Activated naive CD4-positive, alpha-beta T cell treated with anti-CD3 and anti-CD28 coated beads, Interleukin-2, amount 50 U/mL, for 72 hours (primary cell): ENCODE results near the gene CACNA1G. TPM values are rescaled to one million over a fixed set of nuclear protein-coding genes. Genes with fewer than 3 reads are reported as not detected.

Experiments used
- ATAC-seq, 2 donors: fragments of 150-1000 bp; cut with Tn5 transposase; 2 replicates each; pipeline ENCODE4 v1.10.0; 2021; ENCODE audit warnings: mild to moderate bottlenecking in 2 of 2, moderate library complexity in 2 of 2
- DNase-seq, 2 donors: peaks; one replicate each; pipeline ENCODE4 v3.0.0; 2021 to 2022; ENCODE audit warnings: low spot score in 2 of 2
- H3K27ac Mint-ChIP-seq, 2 donors: one replicate each; pipeline ENCODE4 v1.8.0; 2022; ENCODE audit warnings: mild to moderate bottlenecking in 2 of 2, mixed read lengths in 2 of 2
- H3K36me3 Mint-ChIP-seq, 2 donors: one replicate each; pipeline ENCODE4 v1.8.0; 2022; ENCODE audit warnings: mixed read lengths in 2 of 2
- H3K9me3 Mint-ChIP-seq, 2 donors: one replicate each; pipeline ENCODE4 v1.8.0; 2022; ENCODE audit warnings: mixed read lengths in 2 of 2
- total RNA-seq, 2 donors: library from RNA; stranded (reverse); gene quantifications; one replicate each; pipeline ENCODE4 v1.2.3, GENCODE V29; 2022

Gene CACNA1G
- total RNA-seq, 2 donors from 2014 or later, result 0.14 TPM; not detected in 1

GRCh38 chr17:50635982-50636803, 75.7 kb downstream of the CACNA1G start:
- DNase-seq (no peak), ATAC-seq (no peak)
- no peak overlapping the region for H3K27ac Mint-ChIP-seq
- H3K36me3 Mint-ChIP-seq, result no peaks in the 10 kb centered on the region
- no peaks in the 10 kb centered on the region for H3K9me3 Mint-ChIP-seq

GRCh38 chr17:50636804-50637195, 76.3 kb downstream of the CACNA1G start:
- DNase-seq (no peak), ATAC-seq (no peak)
- no peaks in the 10 kb centered on the region for H3K9me3 Mint-ChIP-seq
- H3K27ac Mint-ChIP-seq, result no peak overlapping the region
- H3K36me3 Mint-ChIP-seq, result no peaks in the 10 kb centered on the region

DNA sequence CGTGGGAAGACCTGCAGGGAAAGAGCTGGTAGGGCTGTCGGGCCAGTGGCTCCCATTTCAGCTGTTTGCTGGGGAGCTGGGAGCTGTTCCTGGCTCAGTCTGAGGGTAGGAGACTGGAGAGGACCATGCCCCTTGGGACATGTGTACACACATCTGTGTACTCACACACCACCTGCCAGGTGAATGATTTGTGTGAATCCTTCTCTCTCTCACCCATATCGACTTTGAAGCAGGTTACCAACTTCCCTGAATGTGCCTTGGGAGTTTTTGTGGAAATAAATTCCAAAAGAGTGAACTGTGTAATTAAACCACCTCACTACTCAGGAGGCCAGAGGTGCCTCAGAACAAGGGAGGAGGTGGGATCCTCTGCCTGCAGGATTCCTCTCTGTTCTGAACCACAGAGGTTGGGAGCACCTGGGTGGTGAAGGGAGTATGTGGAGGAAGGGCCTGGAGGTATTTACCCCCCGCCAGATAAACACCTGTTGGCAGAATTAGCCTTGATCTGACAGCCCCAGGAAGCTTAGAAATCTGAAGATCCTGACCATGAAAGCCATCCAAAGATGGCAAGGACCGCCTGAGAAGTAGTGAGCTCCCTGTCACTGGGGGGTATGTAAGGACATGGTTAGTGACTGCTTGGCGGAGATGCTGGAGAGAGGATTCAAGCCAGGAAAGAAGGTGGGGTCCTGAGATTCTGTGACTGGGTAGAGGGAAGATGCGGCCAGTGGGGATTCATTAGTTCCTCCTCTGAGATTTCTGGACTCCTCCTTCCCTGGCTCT, 77.5 kb downstream of the CACNA1G start:
- H3K9me3 Mint-ChIP-seq, result no peaks in the 10 kb centered on the region
- ATAC-seq, result no peak
- H3K27ac Mint-ChIP-seq, result no peak overlapping the region
- no peaks in the 10 kb centered on the region for H3K36me3 Mint-ChIP-seq
- DNase-seq, result no peak

- H3K9me3 Mint-ChIP-seq, result no peaks in the 10 kb centered on the region
- no peak overlapping the region for H3K27ac Mint-ChIP-seq
- no peak for DNase-seq
- no peaks in the 10 kb centered on the region for H3K36me3 Mint-ChIP-seq
- no peak for ATAC-seq
Measured at GRCh38 chr17:50638606-50638965, 78.1 kb downstream of the CACNA1G start.

DNA sequence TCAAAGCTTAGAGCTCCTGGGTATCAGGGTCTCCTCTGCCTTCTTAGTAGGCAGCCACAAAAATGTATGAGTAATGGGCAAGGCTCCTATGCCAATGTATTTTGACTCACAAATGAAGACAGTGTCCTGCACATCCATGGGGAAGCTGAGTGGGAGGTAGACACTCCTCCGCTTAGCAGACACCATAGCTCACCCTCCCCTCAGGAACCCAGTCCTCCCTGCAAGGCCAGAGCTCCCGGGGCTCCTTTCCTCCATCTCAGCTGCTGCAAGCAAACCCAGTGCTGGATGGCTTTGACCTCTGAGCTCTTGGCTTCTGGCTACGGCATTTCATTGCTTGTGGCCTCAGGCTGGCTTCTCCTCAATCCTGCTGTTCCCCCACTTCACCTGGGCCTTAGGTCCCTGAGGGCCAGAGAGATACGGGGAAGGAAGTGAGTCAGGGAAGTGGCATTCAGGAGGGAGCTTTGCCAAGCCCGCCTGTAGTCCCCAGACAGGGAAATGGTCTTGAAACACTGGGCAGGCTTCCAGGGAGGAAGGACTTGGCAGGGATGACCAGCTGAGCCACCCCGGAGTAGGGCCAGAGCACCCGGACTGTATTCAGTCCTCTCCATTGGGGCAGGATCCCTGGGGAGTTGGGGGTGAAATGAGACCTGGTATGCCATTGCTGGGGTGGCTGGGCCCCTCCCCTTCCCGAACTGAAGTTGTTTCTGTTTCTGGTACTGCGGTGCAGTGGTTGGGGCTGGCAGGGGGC, 78.6 kb downstream of the CACNA1G start:
- Mint-ChIP-seq H3K9me3 (no peaks in the 10 kb centered on the region), H3K27ac (no peak overlapping the region)

DNA sequence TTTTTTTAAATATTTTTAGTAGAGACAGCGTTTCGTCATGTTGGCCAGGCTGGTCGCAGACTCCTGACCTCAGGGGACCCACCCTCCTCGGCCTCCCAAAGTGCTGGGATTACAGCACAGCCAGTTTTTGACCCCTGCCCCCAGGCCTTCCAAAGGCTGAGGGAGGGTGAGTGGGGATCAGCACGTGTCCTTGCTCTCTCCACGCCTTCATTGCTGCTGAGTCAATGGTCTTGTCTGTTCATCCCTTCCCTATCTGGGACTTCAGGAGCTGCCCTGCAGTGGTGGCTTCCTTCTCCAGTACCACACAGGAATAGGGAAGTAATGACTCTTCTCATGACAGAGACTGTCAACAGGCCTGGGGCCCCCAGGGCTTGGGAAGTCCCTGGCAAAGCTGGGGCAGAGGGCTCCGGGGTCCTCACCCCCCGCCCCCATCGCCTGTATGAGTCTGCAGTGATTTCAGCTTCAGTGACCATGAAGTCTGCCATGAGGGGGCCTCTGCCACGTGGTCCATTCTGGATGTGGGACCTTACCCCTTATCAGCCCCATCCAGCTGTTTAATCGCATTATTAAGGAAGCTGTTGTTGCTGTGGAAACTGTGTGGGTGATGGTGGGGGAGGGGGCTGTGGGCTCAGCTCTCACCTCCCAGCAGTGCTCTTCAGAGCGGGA, 80.3 kb downstream of the CACNA1G start:
- Mint-ChIP-seq H3K27ac (no peak overlapping the region), H3K36me3 (no peaks in the 10 kb centered on the region), H3K9me3 (no peaks in the 10 kb centered on the region)
- ATAC-seq (no peak), DNase-seq (no peak)

More for the DNA sequence above, 78.6 kb downstream of the CACNA1G start:
- ATAC-seq (no peak), DNase-seq (no peak)
- no peaks in the 10 kb centered on the region for H3K36me3 Mint-ChIP-seq

GRCh38 chr17:50641357-50641756, 80.8 kb downstream of the CACNA1G start:
- H3K9me3 Mint-ChIP-seq, result no peaks in the 10 kb centered on the region
- H3K27ac Mint-ChIP-seq, result no peak overlapping the region
- ATAC-seq (no peak), DNase-seq (no peak)
- H3K36me3 Mint-ChIP-seq, result no peaks in the 10 kb centered on the region

GRCh38 chr17:50642071-50642721, 81.7 kb downstream of the CACNA1G start:
- no peak overlapping the region for H3K27ac Mint-ChIP-seq
- H3K9me3 Mint-ChIP-seq, result no peaks in the 10 kb centered on the region
- ATAC-seq (no peak), DNase-seq (no peak)
- no peaks in the 10 kb centered on the region for H3K36me3 Mint-ChIP-seq

DNA sequence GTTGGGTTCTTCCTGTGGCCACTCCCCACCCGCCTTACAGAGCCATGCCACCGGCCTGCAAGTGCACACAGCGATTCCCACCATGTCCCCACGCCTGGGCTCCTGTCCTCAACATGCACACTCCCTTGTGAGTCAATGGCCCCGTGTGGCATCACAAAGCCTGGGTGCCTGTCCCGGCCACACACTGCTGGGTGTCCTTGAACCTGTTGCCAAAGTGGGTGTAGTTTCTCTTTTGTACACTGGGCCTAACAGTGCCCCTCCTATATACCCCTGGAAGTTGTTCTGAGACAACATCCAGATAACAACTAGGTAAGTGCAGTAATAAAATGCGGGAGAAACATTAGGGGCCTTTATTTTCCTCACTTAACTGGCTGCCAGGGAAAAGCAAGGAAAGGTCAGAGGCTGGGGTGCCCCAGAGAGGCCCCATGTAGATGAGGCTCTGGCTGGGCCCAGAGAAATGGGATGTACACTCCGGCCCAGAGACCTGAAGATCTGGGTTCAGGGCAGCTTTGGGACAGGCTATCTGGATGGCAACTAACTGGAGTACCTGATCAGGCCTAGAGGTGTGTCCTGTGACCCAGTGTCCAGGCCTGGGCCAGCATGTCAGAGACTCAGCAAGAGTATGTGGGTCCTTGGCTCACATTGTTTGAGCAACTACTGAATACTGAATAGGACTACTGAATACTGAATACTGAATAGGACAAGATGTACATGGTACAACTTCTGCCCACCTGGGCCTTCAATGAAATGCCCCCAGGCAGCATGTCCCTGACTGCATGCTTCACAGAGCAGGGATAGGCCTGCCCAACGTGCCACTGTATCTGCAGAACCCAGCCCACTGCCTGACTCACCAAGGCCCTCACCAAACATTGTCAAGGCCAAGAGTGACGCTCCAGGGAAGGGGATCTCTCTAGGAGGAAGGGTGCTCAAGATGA, 82.5 kb downstream of the CACNA1G start:
- no peak for DNase-seq
- H3K27ac Mint-ChIP-seq, result no peak overlapping the region
- H3K9me3 Mint-ChIP-seq, result no peaks in the 10 kb centered on the region
- H3K36me3 Mint-ChIP-seq, result no peaks in the 10 kb centered on the region
- no peak for ATAC-seq

- DNase-seq, result no peak
- Mint-ChIP-seq H3K27ac (no peak overlapping the region), H3K9me3 (no peaks in the 10 kb centered on the region), H3K36me3 (no peaks in the 10 kb centered on the region)
- no peak for ATAC-seq
Measured at GRCh38 chr17:50645748-50646682, 85.5 kb downstream of the CACNA1G start.

DNA sequence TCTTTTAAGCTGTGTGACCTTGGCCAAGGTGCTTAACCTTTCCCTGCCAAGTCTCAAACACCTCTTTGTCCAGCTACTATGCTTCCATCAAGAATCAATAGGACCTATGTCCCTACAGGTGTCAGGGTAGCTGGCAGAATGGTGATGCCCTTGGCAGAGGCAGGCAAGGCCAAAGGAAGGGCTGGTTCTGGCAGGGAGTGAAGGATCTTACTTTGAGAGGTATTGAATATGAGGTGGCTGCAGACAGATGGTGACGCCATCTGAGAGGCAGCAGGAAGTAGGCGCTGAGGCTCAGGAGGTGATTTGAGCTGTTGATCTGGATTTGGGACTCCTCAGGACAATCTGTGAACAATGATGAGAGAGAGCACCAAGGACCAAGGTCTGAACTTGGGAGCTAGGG, 86.7 kb downstream of the CACNA1G start:
- peaks cover 0 to 6% of the 10 kb centered on the region in 2 donors for H3K36me3 Mint-ChIP-seq
- DNase-seq (no peak), ATAC-seq (no peak)
- H3K27ac Mint-ChIP-seq, result no peak overlapping the region
- no peaks in the 10 kb centered on the region for H3K9me3 Mint-ChIP-seq

GRCh38 chr17:50649042-50649908, 88.8 kb downstream of the CACNA1G start:
- H3K27ac Mint-ChIP-seq, result no peak overlapping the region
- H3K36me3 Mint-ChIP-seq, result peaks cover 0 to 6% of the 10 kb centered on the region in 2 donors
- no peak for ATAC-seq
- no peak for DNase-seq
- H3K9me3 Mint-ChIP-seq, result no peaks in the 10 kb centered on the region

DNA sequence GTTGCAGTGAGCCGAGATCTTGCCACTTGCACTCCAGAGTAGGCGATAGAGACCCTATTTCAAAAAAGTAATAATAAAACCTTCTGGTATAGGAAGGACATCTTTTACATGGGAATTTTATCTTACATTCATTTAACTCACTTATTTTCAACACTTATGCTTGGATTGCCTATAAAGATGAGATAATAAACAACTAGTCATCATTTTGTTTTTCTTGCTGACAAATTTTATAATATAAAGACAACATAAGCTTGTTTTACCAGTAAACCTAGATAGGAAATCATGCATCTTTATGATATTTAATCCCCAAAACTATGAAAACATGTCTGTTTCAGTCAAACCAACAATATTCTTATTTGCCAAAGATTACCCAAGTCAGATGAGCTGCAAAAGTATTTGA, 91.1 kb downstream of the CACNA1G start:
- no peaks in the 10 kb centered on the region for H3K9me3 Mint-ChIP-seq
- no peak overlapping the region for H3K27ac Mint-ChIP-seq
- DNase-seq, result no peak
- ATAC-seq, result no peak
- H3K36me3 Mint-ChIP-seq, result peaks cover 0 to 6% of the 10 kb centered on the region in 2 donors

GRCh38 chr17:50653738-50654137, 93.2 kb downstream of the CACNA1G start:
- H3K36me3 Mint-ChIP-seq, result peaks cover 0 to 6% of the 10 kb centered on the region in 2 donors
- no peaks in the 10 kb centered on the region for H3K9me3 Mint-ChIP-seq
- no peak for ATAC-seq
- DNase-seq, result no peak
- no peak overlapping the region for H3K27ac Mint-ChIP-seq
